IMR-90 (cell line): ENCODE results near the gene TRIP4. TPM values are rescaled to one million over a fixed set of nuclear protein-coding genes. Genes with fewer than 3 reads are reported as not detected.
A peak's percentile ranks its signal among the peaks of the same experiment; 100 is the strongest.

Experiments
- ATAC-seq: fragments of 200-7000 bp; cut with Tn5 transposase; 2 replicates; pipeline ENCODE4 v1.9.1; 2020; ENCODE audit warnings: low read depth, mild to moderate bottlenecking, moderate library complexity
- BruUV-seq: library from RNA; stranded (reverse); fragments of 400-500 nt; replicated peaks from 2 replicates; lab custom pipeline; 2021; lab: Mats Ljungman, UMichigan
- CTCF ChIA-PET: fragments of 300-600 bp; formaldehyde crosslinking; extraction: SDS; loops from one replicate; lab custom pipeline; 2021; ENCODE audit warnings: antibody characterized with exemption; lab: Yijun Ruan, JAX
- POLR2A ChIA-PET: fragments of 300-600 bp; sonication (Branson Sonifier 250); formaldehyde crosslinking; loops from one replicate; lab custom pipeline; 2022; ENCODE audit warnings: antibody characterized with exemption; ENCODE audit not compliant: unreplicated experiment; lab: Charles Lee
- DNase-seq: peaks from one replicate; pipeline ENCODE4 v3.0.0; 2013
- H2AFZ ChIP-seq: replicated peaks from 2 replicates; pipeline ENCODE3; 2013; ENCODE audit warnings: low read length, mild to moderate bottlenecking; ENCODE audit not compliant: poor library complexity
- H2AK5ac ChIP-seq: 2 replicates; pipeline ENCODE4 v1.6.1; 2013; ENCODE audit warnings: low read depth, low read length, inconsistent platforms
- H2AK9ac ChIP-seq: replicated peaks from 2 replicates; pipeline ENCODE3; 2013; ENCODE audit warnings: mild to moderate bottlenecking, low read depth, low read length, moderate library complexity; ENCODE audit not compliant: poor library complexity
- H2BK120ac ChIP-seq: 2 replicates; pipeline ENCODE4 v1.6.1; 2013; ENCODE audit warnings: low read depth, low read length, inconsistent platforms
- H2BK15ac ChIP-seq: 3 replicates; pipeline ENCODE4 v1.6.1; 2013; ENCODE audit warnings: low read depth, low read length, inconsistent platforms
- H2BK20ac ChIP-seq: 2 replicates; pipeline ENCODE4 v1.6.1; 2013; ENCODE audit warnings: low read depth, mild to moderate bottlenecking, inconsistent platforms, low read length, moderate library complexity
- H2BK5ac ChIP-seq: 2 replicates; pipeline ENCODE4 v1.6.1; 2013; ENCODE audit warnings: mild to moderate bottlenecking, low read depth, low read length, inconsistent platforms; ENCODE audit not compliant: poor library complexity, severe bottlenecking
- H3K14ac ChIP-seq: replicated peaks from 2 replicates; pipeline ENCODE4 v1.6.1; 2013; ENCODE audit warnings: low read depth, low read length, inconsistent platforms
- H3K18ac ChIP-seq: 2 replicates; pipeline ENCODE4 v1.6.1; 2013; ENCODE audit warnings: low read depth, low read length, control low read depth
- H3K23ac ChIP-seq: 2 replicates; pipeline ENCODE4 v1.6.1; 2013; ENCODE audit warnings: low read depth, low read length, inconsistent platforms
- H3K27ac ChIP-seq: 2 replicates; pipeline ENCODE4 v1.5.1; 2013; ENCODE audit warnings: mild to moderate bottlenecking, control low read depth, low read length; ENCODE audit not compliant: insufficient read depth
- H3K27me3 ChIP-seq: 2 replicates; pipeline ENCODE4 v1.6.1; 2013; ENCODE audit warnings: low read length; ENCODE audit not compliant: control insufficient read depth, insufficient read depth
- H3K36me3 ChIP-seq: 2 replicates; pipeline ENCODE4 v1.6.1; 2013; ENCODE audit warnings: low read length, mixed read lengths; ENCODE audit not compliant: control insufficient read depth, insufficient read depth
- H3K4ac ChIP-seq: 2 replicates; pipeline ENCODE4 v1.6.1; 2013; ENCODE audit warnings: low read depth, low read length, inconsistent platforms
- H3K4me1 ChIP-seq: 2 replicates; pipeline ENCODE4 v1.6.1; 2013; ENCODE audit warnings: low read length, mixed read lengths; ENCODE audit not compliant: control insufficient read depth, insufficient read depth
- H3K4me2 ChIP-seq: 2 replicates; pipeline ENCODE4 v1.6.1; 2013; ENCODE audit warnings: low read depth, mild to moderate bottlenecking, control low read depth, low read length, moderate library complexity
- H3K4me3 ChIP-seq: 2 replicates; pipeline ENCODE4 v1.5.1; 2013; ENCODE audit warnings: low read depth, mild to moderate bottlenecking, control low read depth, low read length, moderate library complexity; ENCODE audit not compliant: insufficient read depth
- H3K56ac ChIP-seq: 2 replicates; pipeline ENCODE4 v1.6.1; 2013; ENCODE audit warnings: low read length, inconsistent platforms; ENCODE audit not compliant: insufficient read depth; ENCODE audit errors: extremely low read depth
- H3K79me1 ChIP-seq, 2 experiments: 2 replicates each; pipeline ENCODE4 v1.6.1; 2013; ENCODE audit warnings: low read length in 2 of 2, inconsistent platforms in 1 of 2, low read depth in 1 of 2
- H3K9ac ChIP-seq: 2 replicates; pipeline ENCODE4 v1.6.1; 2013; ENCODE audit warnings: low read depth, low read length, control low read depth
- H3K9me1 ChIP-seq: 2 replicates; pipeline ENCODE4 v1.6.1; 2013; ENCODE audit warnings: low read length, inconsistent platforms; ENCODE audit not compliant: insufficient read depth
- H3K9me3 ChIP-seq: 2 replicates; pipeline ENCODE4 v1.6.1; 2013; ENCODE audit warnings: low read length; ENCODE audit not compliant: control insufficient read depth, insufficient read depth
- H4K20me1 ChIP-seq: 2 replicates; pipeline ENCODE4 v1.6.1; 2013; ENCODE audit warnings: low read length, inconsistent platforms; ENCODE audit not compliant: insufficient read depth
- H4K5ac ChIP-seq: 2 replicates; pipeline ENCODE4 v1.6.1; 2013; ENCODE audit warnings: mild to moderate bottlenecking, low read depth, low read length, control low read depth
- H4K8ac ChIP-seq, 2 experiments: 2 replicates each; pipeline ENCODE4 v1.6.1; 2013; ENCODE audit warnings: low read depth in 2 of 2, low read length in 2 of 2, control low read depth in 1 of 2, inconsistent platforms in 1 of 2
- H4K91ac ChIP-seq: 2 replicates; pipeline ENCODE4 v1.6.1; 2013; ENCODE audit warnings: low read depth, low read length, inconsistent platforms; ENCODE audit not compliant: insufficient read depth
- BHLHE40 ChIP-seq: fragments of 150-350 bp; IDR thresholded peaks from 2 replicates; pipeline ENCODE4 v1.6.1; 2016; ENCODE audit warnings: mild to moderate bottlenecking, low read depth, low read length
- CEBPB ChIP-seq: IDR thresholded peaks from 2 replicates; pipeline ENCODE4 v1.6.1; 2012; ENCODE audit warnings: low read depth, low read length, improper control_type of control experiment
- CHD1 ChIP-seq: IDR thresholded peaks from 2 replicates; pipeline ENCODE4 v1.6.1; 2012; ENCODE audit warnings: low read depth, low read length, improper control_type of control experiment
- FOS ChIP-seq: fragments of 150-350 bp; IDR thresholded peaks from 2 replicates; pipeline ENCODE4 v1.6.1; 2016; ENCODE audit warnings: low read depth, low read length
- MAZ ChIP-seq: IDR thresholded peaks from 2 replicates; pipeline ENCODE4 v1.6.1; 2012; ENCODE audit warnings: low read depth, mild to moderate bottlenecking, low read length, improper control_type of control experiment, moderate library complexity, borderline replicate concordance
- MXI1 ChIP-seq: IDR thresholded peaks from 2 replicates; pipeline ENCODE4 v1.6.1; 2012; ENCODE audit warnings: low read depth, mild to moderate bottlenecking, low read length, moderate library complexity, borderline replicate concordance
- NFE2L2 ChIP-seq: fragments of 150-350 bp; IDR thresholded peaks from 2 replicates; pipeline ENCODE4 v1.6.1; 2016; ENCODE audit warnings: low read depth, mild to moderate bottlenecking, low read length
- RAD21 ChIP-seq: IDR thresholded peaks from 2 replicates; pipeline ENCODE4 v1.6.1; 2012; ENCODE audit warnings: low read length, improper control_type of control experiment
- USF2 ChIP-seq: fragments of 150-350 bp; IDR thresholded peaks from 2 replicates; pipeline ENCODE4 v1.6.1; 2017; ENCODE audit warnings: mild to moderate bottlenecking, antibody characterized with exemption, low read length, low read depth
- WGBS, 2 experiments: methylation state at CpG; one replicate each; pipeline versions ENCODE4 v1.1.5 to v1.1.7; 2013; ENCODE audit warnings: missing lambda C conversion rate in 2 of 2; ENCODE audit not compliant: insufficient read length in 1 of 2; ENCODE audit errors: extremely low coverage in 2 of 2; 5-methylcytosine and 5-hydroxymethylcytosine counted together
- dilution Hi-C: fragments of 300-500 bp; cut with HindIII; formaldehyde crosslinking; loops from one replicate; pipeline ENCODE4 v1.14.3; 2018; ENCODE audit warnings: low sequenced_read_pairs; ENCODE audit not compliant: unreplicated experiment
- in situ Hi-C: fragments of 300-500 bp; cut with MboI; formaldehyde crosslinking; loops from 3 replicates; pipeline ENCODE4 v1.14.3; 2019; ENCODE audit warnings: low sequenced_read_pairs, inconsistent platforms, mixed read lengths
- intact Hi-C: fragments of 100-400 bp; cut with micrococcal nuclease; formaldehyde crosslinking; loops from 2 replicates; pipeline ENCODE4 v1.10.0; 2022
- polyA plus RNA-seq, 3 experiments: library from polyadenylated mRNA; depleted of rRNA; stranded (reverse); fragments of >200 nt; gene quantifications; 2 replicates each; pipeline ENCODE4 v1.2.3, GENCODE V29; 2012; ENCODE audit warnings: low replicate concordance in 1 of 3
- total RNA-seq: library from RNA; depleted of rRNA; stranded (reverse); fragments of >200 nt; gene quantifications from 2 replicates; pipeline ENCODE4 v1.2.3, GENCODE V29; 2012
- TF ChIP-seq, protein P1 (sequence below): fragments of 150-350 bp; IDR thresholded peaks from 2 replicates; pipeline ENCODE4 v1.6.1; 2016; ENCODE audit warnings: low read depth, mild to moderate bottlenecking, low read length, moderate library complexity, borderline replicate concordance
- TF ChIP-seq, protein P2 (sequence below): conservative IDR thresholded peaks from 2 replicates; pipeline ENCODE4 v1.5.1; 2012; ENCODE audit warnings: mild to moderate bottlenecking, low read depth, low read length, improper control_type of control experiment

Gene TRIP4
- total and polyA plus RNA-seq, 2 of the 4 experiments (the other 2 are of a cell fraction), result 13.1 to 19.4 TPM

GRCh38 chr15:64354688-64355344 is 32.8 kb upstream of the TRIP4 start:
- TF ChIP-seq RAD21 (no peak), MXI1 (no peak), CHD1 (no peak), CEBPB (no peak), NFE2L2 (no peak), FOS (no peak), USF2 (no peak), MAZ (no peak), BHLHE40 (no peak)
- TF ChIP-seq, protein P1, sequence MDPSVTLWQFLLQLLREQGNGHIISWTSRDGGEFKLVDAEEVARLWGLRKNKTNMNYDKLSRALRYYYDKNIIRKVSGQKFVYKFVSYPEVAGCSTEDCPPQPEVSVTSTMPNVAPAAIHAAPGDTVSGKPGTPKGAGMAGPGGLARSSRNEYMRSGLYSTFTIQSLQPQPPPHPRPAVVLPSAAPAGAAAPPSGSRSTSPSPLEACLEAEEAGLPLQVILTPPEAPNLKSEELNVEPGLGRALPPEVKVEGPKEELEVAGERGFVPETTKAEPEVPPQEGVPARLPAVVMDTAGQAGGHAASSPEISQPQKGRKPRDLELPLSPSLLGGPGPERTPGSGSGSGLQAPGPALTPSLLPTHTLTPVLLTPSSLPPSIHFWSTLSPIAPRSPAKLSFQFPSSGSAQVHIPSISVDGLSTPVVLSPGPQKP, result no peak
- TF ChIP-seq, protein P2, sequence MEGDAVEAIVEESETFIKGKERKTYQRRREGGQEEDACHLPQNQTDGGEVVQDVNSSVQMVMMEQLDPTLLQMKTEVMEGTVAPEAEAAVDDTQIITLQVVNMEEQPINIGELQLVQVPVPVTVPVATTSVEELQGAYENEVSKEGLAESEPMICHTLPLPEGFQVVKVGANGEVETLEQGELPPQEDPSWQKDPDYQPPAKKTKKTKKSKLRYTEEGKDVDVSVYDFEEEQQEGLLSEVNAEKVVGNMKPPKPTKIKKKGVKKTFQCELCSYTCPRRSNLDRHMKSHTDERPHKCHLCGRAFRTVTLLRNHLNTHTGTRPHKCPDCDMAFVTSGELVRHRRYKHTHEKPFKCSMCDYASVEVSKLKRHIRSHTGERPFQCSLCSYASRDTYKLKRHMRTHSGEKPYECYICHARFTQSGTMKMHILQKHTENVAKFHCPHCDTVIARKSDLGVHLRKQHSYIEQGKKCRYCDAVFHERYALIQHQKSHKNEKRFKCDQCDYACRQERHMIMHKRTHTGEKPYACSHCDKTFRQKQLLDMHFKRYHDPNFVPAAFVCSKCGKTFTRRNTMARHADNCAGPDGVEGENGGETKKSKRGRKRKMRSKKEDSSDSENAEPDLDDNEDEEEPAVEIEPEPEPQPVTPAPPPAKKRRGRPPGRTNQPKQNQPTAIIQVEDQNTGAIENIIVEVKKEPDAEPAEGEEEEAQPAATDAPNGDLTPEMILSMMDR, result no peak
- no peaks in the 10 kb centered on the region for H3K36me3 ChIP-seq
- in situ Hi-C loops, result no loop called here
- H2BK120ac ChIP-seq, result 0 out of 2 replicates have a peak overlapping the region, but pooled peaks have one; percentile 20
- peak overlapping the region; percentile 100 for H3K4me2 ChIP-seq
- peak overlapping the region; percentile 78 for H3K27ac ChIP-seq
- intact Hi-C loops, result no loop called here
- peak overlapping the region; percentile 76 for H3K4ac ChIP-seq
- no CpG with 5 or more reads among the region's 5 CpGs for WGBS, 2 experiments
- ChIA-PET CTCF (no interaction called here), POLR2A (no interaction called here)
- peak overlapping the region; percentile 33; the same call in 1 of the 2 replicates for H2AK5ac ChIP-seq
- H2AK9ac ChIP-seq, result peak overlapping the region; percentile 94
- peak overlapping the region; percentile 62 for H3K4me3 ChIP-seq
- H4K8ac ChIP-seq, result peak overlapping the region in 1 of 2 experiments; percentile 77; a peak in 2 of 4 replicates
- ATAC-seq, result no peak
- H2BK20ac ChIP-seq, result no peak overlapping the region
- H4K91ac ChIP-seq, result peak overlapping the region; percentile 45; the same call in 1 of the 2 replicates
- H3K56ac ChIP-seq, result 0 out of 2 replicates have a peak overlapping the region, but pooled peaks have one; percentile 27
- peak overlapping the region; percentile 93 for H3K23ac ChIP-seq
- no peaks in the 10 kb centered on the region for H3K9me3 ChIP-seq
- peak overlapping the region; percentile 76 for H2BK5ac ChIP-seq
- no peaks in the 10 kb centered on the region; the same call in 1 of the 2 replicates for H4K20me1 ChIP-seq
- peak overlapping the region; percentile 74 for H3K14ac ChIP-seq
- no peak for DNase-seq
- no peak overlapping the region for H2BK15ac ChIP-seq
- peak overlapping the region; percentile 60; the same call in 1 of the 2 replicates for H3K18ac ChIP-seq
- peak overlapping the region; percentile 93 for H3K9ac ChIP-seq
- H4K5ac ChIP-seq, result peak overlapping the region; percentile 81; the same call in 1 of the 2 replicates
- peaks cover 2% of the 10 kb centered on the region; the same call in 1 of the 2 replicates for H3K4me1 ChIP-seq
- no peaks in the 10 kb centered on the region for H3K27me3 ChIP-seq
- peaks cover 0 to 24% of the 10 kb centered on the region in 2 experiments; a peak in 2 of 4 replicates for H3K79me1 ChIP-seq
- no peaks in the 10 kb centered on the region for H3K9me1 ChIP-seq
- peak overlapping the region; percentile 94 for H2AFZ ChIP-seq
- dilution Hi-C loops, result no loop called here
- BruUV-seq, result no TSS peak
